ENCODE measurements around the gene GRIN2A.

Gene GRIN2A

GRCh38 chr16:10130538-10130937 is 51.7 kb downstream of the GRIN2A start:
- no peak for DNase-seq (ENCODE audit: low spot score)

DNA sequence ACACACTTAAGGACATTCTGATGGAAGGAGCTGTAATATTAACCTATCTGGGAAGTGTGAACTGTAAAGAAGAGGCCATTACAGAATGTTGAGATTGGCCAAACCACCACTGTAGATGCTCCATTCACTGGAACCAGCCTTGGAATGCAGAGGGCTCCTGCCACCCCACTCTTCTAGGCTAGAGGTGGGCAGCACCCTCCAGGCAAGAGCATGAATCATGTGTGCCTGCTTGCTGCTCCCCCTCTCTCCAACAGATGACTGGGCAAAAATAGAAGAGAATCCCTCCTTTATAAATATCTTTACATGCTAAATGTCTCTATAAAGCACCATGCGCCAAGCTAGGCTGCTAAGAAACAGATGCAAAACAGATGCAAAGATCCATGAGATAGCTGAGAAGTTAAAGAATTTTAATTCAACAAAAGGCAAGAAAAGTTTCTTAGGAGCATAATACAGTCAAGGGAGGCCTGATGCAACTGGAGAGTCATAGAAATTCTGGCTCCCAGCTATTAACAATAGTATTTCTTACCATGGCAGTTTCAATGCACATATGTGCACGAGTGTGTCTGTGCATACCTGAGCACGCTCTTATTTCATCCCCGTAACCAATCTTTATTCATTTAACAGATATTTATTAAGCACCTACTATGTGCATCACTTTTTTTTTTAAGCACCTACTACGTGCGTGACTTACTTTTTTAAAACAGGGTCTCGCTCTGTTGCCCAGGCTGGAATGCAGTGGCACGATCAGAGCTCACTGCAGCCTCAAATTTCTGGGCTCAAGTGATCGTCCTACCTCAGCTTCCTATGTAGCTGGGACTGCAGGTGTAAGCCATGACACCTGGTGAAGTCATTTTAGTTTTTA is 53.6 kb downstream of the GRIN2A start:
- no peak for DNase-seq (ENCODE audit: low spot score)

- no peak for DNase-seq (ENCODE audit: low spot score)
Observed at GRCh38 chr16:10126686-10127085, 55.5 kb downstream of the GRIN2A start.

- no peak for DNase-seq (ENCODE audit: low spot score)
Observed at GRCh38 chr16:10123141-10123540, 59.1 kb downstream of the GRIN2A start.

- DNase-seq (ENCODE audit: low spot score) = peak; percentile 2
Observed at GRCh38 chr16:10122546-10122945, 59.7 kb downstream of the GRIN2A start.

DNA sequence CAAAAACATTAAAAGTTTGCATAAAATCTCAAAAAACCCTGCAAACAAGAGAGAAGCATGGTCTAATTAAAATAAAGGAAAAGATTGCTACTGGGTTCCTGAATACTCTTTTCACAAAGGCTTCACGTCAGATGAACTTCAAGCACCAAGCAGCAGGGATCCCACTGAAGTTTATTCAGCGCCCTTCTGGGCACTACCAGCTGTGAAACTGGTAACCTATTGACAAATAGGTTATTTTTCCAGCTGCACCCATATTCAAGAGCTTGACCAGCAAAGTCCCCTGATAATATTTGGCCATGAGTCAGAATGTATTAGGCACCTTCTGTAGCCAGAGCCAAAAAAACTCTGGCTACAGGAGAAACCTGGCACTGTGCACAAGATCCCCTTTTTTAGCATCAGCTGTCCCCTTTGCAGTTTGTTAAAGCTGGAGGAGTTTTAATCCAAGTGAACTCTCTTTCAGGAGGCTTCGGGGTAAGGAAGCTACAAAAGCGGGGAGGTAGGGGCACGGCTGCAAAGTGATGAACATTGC is 60.3 kb downstream of the GRIN2A start:
- no peak for DNase-seq (ENCODE audit: low spot score)

DNA sequence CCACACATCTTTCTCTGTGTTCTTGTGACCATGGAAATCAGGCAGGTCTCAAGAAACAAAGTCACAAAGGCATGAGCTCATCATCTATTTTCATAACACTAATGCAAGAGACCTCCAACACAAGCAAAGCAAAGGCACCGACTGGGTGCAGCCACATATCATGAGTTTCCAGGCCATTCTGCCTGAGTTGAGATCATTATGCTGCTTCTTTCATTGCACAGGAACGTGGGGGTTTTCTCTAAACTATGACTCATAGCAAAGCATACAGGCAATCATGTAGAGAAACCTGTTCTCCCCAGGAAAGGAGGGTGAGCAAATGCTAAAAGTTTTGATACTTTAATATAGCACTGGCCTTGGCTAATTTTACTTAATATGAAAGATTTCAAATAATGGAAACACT is 60.7 kb downstream of the GRIN2A start:
- DNase-seq (ENCODE audit: low spot score) = no peak

GRCh38 chr16:10120953-10121352 is 61.3 kb downstream of the GRIN2A start:
- no peak for DNase-seq (ENCODE audit: low spot score)

DNA sequence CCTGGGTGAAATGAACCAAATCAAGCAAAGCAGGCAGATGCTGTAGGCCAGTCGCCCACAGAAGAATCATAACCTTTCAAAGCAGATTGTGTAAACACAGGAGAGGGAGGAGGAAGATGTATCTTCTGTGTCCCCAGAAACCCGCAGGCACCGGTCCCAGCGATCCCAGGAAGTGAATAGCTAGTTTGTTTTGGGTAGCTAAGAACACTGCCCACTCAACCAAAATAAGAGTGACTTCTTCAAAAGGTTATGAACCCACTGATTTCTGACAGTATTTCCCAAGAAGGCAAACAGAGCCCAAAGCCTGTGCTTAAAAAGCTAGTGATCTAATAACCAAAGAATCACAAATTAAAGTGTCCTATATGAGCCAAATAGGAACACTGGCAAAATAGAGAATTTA is 67.8 kb downstream of the GRIN2A start:
- no peak for DNase-seq (ENCODE audit: low spot score)

- DNase-seq (ENCODE audit: low spot score) = no peak
Observed at GRCh38 chr16:10113248-10113647, 69.0 kb downstream of the GRIN2A start.

GRCh38 chr16:10112021-10112420 is 70.2 kb downstream of the GRIN2A start:
- DNase-seq (ENCODE audit: low spot score) = no peak

DNA sequence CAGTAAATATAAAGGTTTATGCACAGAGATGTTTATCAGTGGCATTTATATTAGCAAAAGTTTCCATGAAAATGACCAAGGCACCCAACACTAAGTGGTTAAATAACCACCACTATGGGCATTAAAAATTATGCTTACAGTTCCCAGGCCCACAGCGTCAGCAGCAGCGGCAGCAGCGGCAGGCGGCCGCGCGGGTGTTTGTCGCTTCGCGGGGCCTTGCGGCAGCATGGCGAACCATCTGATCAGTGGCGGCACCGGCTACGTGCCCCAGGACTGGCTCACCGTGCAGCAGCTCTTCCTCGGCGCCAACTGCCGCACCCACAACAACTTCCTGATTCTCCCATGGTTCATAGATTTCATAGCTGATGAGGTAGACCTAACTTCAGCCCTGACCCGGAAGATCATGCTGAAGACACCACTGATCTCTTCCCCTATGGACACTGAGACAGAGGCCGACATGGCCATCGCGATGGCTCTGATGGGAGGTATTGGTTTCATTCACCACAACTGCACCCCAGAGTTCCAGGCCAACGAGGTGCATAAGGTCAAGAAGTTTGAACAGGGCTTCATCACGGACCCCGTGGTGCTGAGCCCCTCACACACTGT is 71.0 kb downstream of the GRIN2A start:
- no peak for DNase-seq (ENCODE audit: low spot score)

DNA sequence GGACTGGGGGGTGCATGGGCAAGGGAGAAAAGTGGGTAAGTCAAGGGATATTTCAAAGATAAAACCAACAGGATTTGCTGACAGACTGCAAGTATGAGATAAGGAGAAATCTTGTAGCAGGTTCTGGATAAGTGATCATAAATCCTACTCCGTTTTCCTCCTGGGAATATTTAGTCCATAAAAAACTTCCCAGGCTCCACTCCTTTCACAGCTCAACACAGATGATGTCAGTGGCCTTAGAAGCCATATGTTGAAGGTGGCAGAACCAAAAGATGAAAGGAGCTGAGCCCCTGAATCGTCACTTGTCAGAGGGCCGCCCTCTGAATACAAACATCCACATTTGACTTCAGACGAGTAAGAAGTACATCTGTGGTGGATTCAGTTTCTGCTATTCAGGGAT is 71.7 kb downstream of the GRIN2A start:
- DNase-seq (ENCODE audit: low spot score) = no peak

DNA sequence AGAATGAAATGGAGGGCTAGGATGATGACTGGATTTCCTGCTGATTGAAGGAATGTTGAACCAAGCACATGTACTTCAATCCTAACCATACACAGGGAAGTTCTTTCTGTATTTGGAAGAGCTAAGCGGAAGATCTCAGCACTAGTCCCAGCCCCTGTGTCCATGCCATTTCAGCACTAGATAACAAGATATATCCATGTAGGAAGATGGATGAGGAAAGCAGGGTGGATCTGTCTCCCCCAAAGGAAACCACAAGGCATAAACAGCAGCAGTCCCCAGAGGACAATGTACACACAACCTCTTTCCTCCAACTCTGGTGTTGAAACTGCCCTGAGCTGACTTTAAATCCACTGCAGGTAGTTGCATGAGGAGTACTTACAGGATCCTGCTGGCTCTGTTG is 75.1 kb downstream of the GRIN2A start:
- no peak for DNase-seq (ENCODE audit: low spot score)

DNA sequence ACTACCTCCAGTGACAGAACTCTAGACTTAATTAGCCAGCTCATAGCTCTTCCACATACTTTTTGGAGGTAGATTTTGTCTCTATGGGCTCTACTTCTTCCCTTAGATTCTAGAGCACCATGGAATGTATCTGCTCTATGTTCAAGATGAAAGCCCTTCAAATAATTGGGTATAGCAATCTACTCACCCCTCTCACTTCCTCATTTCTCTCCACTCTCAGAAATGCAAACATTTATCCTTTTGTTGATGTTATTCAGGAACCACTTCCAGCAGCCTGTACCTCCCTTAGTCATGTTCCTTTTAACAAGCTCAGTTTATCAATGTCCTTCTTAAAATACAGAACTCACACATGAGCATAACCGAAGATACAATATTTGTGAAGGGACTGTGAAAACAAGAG is 78.5 kb downstream of the GRIN2A start:
- no peak for DNase-seq (ENCODE audit: low spot score)

DNA sequence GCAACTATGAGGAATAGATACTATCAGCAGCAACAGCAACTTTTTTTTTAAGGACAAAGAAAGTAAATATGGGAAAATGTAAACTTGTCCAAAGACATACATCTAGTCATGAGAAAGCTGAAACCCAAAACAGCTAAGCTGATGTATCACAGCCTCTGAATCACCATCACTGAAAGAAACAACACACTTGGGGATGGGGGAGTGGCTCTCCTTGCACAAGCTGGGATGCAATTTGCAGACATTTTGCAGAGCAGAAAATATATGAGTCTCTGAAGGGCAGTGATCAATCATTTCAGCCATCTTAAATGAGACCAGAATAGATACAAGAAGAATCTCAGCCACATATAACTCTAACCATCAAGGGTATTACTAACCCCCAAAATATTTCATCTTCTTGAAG is 79.1 kb downstream of the GRIN2A start:
- DNase-seq (ENCODE audit: low spot score) = no peak

- DNase-seq (ENCODE audit: low spot score) = no peak
Observed at GRCh38 chr16:10100829-10101228, 81.4 kb downstream of the GRIN2A start.

DNA sequence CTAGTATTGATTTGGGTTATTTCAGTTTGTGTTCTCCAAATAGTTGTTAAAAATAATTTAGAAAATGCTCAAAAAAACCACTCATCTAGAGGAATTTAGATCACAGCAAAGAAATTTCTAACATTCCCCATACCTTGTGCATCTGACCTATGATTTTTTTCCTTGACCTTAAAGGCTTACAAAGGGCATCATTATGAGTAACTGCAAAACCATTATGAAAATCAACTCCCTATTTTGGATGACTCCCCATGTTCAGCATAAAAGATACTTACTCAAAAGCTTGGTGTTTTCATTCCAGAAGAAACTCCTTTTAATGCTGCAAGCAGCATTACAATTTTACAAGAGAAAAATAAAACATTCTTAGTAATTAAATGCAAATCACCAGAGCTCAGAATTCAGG is 83.2 kb downstream of the GRIN2A start:
- no peak for DNase-seq (ENCODE audit: low spot score)

DNA sequence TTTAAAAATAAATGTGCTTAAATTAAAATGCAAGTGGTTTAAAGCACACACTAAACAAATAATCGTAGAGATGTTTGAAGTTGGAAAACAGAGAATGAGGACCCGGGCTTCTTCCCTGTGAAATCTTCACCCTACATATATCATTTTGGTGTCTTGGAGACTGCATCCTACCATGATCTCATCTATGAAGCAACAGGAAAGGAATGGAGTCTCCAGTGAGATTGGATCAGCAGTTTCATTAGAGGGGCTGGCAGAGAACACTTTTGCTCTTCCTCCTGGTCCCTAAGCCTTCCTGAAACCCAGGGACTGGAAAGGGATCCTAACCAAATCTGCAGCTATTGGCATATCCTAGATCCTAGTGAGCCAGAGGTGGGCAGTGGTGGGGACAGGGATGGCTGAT is 85.0 kb downstream of the GRIN2A start:
- no peak for DNase-seq (ENCODE audit: low spot score)

DNA sequence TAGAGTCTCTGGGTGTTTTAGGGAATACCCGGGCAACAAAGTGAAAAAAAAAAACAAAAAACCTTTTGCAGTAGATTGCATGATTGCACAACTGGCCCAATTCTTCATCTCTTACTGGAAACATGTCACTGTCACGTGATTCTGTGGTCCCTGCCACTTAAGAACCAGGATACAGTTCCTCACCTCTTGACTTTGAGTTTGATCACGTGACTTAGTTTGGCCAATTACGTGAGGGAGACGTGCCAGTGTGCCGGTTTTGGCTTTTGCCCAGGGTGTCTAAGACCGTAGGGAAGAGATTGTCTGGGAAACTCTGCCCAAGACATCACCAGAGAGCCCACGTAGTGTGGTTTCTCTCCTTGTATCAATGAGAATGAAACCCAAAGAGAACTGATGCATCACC is 88.7 kb downstream of the GRIN2A start:
- no peak for DNase-seq (ENCODE audit: low spot score)

GRCh38 chr16:10090816-10091215 is 91.4 kb downstream of the GRIN2A start:
- no peak for DNase-seq (ENCODE audit: low spot score)

GRCh38 chr16:10088380-10088793 is 93.8 kb downstream of the GRIN2A start:
- no peak for DNase-seq (ENCODE audit: low spot score)

DNA sequence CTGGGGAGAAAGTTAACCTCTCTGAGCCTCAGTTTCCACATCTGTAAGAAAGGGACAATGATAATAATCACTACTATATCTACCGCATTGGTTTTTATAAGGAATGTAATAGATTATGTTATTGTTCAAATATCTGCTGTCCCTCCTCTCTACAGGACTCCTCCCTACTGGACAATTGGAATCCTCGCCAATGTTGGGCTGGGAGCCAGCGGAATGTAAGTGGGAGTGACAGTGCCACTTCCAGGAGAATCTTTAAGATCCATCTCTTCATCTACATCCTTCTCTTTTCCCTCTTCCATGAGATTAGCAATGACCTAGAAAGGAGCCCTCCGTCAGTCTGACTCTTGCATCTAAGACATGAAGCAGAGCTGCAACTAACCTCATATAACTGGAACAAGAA is 95.1 kb downstream of the GRIN2A start:
- DNase-seq (ENCODE audit: low spot score) = no peak

- DNase-seq (ENCODE audit: low spot score) = no peak
Observed at GRCh38 chr16:10086620-10087019, 95.6 kb downstream of the GRIN2A start.
